GM18507 (cell line): ENCODE results near the gene PCNX1.

Source experiments
- DNase-seq: peaks from one replicate; pipeline ENCODE4 v3.0.0; 2011; ENCODE audit warnings: low read depth; ENCODE audit not compliant: insufficient read length; ENCODE audit errors: extremely low spot score
- FAIRE-seq: peaks from 2 replicates; lab custom pipeline; 2011; peaks lifted over from hg19 to GRCh38; lab: Jason Lieb, UNC

The PCNX1 gene

DNA sequence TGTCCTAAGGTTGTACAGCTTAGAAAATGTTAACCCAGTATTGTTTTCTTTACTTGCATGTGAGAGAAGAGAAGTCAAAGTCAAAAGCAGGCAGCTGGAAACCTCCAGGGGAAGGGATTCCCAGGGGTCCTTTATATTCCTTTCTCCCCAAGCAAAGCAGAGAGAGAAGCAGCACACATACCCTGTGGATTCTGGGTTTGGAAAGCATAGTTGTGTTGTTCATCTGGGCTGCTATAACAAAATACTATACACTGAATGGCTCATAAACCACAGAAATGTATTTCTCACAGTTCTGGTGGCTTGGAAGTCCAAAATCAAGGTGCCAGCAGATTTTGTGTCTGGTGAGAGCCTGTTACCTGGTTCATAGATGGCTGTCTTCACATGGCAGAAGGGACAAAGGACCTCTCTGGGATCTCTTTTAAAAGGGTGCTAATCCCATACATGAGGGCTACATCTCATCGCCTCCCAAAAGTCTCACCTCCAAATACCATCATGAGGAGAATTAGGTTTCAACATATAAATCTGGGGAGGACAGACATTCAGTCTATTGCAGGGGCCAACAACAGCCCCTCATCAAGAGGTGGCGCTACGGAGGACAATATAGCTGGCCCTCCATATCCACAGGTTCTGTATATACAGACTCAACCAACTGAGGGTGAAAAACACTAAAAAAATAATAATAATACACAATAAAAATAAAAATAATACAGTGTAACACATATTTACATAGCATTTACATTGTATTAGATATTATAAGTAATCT, 19.3 kb upstream of the PCNX1 start:
- DNase-seq (no peak), FAIRE-seq (no peak)

DNA sequence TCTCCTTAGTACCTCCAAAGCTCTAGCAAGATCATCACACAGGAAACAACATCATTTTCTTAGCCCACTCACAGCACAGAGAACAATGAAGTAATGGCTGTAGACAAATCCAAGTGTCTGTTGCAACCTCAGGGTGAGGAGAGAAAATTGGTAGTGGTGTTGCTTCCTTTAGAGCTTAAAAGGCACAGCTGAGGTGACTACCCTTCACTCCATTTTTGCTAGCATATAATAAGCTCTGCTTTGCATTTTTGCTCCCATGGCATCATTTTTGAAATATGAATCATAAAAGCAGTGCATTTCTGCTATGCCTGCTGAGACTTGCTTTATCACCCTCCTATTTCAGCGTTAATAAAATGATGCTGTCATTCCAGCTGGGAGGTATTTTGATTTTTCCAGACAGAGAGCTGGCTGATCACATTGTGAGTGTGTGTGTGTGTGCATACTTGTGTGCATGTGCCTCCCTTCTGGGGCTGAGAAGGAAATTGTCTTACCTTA, 18.5 kb upstream of the PCNX1 start:
- DNase-seq (no peak), FAIRE-seq (peak; percentile 26)

DNA sequence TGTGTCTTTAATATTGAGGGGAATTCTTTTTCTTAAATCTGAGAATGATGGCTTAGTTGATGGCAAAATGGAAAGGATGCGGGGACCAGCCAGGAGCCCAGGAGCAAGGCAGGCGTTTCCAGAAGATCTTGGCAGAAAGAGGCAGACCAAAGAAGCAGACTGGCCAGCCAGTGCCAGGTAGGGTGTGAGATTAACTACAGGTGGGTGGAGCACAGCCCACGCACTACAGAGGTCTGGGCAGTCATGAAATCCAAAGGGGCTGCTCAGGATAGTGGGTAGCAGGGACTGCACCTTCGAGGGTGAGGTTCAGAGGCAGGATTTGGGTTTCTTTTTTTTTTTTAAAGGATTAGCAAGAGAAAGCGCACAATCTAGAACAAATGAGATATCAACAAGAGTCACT, 17.7 kb upstream of the PCNX1 start:
- DNase-seq (no peak), FAIRE-seq (no peak)

DNA sequence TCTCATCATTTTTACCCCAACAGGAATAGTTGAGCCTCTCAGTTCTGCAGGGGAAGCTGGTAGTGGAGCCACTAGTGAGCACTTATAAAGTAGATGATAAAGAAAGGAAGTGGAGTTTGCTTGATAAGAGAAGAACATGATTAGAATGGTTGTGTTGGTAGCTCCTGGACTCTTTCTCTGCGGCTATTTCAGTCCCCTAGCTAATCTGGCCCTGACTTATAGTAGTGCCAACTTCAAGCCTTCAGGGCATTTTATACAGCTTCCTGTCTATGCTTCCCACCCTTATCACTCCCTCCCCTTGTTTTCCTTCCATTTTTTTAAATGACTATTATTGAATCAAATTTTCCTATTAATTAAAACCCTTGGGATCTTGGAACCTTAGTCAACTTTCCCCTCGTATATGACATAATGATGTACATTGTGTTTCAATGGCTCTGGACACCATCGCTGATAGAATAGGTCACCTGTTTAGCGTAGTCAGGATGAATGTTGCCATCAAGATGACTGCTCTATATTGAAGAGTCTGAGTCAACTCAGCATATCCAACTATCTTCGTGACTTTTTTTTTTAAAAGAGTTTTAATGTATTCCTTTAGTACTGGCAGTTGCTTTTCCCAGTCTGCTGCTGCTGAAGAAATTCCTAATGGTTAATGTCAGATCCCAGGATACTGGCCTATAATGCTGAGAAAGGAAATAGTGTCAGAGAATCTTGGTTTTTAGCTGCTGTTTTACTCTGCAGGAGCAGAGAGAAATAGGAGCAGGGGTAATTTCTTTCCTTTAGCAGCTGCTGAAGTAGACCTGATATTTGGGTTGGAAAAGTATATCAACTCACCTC, 16.2 kb upstream of the PCNX1 start:
- no peak for FAIRE-seq

DNA sequence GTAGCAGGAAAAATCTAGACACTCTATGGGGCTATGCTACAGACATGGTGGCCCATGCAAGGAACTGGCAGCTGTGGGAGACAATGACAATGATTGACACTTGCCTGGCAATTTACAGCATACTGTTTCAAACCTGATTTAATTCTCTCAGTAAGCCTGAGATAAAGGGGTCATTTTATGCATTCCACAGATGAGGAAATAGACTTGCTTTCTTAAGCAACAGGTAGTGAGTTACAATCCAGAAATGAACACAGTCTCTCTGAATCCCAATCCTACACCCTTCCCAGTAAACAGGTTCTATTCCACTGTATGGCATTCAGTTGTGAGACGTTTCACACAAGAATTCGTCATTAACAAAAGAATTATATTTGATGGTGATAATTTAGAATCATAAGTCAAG, 15.5 kb upstream of the PCNX1 start:
- FAIRE-seq (no peak), DNase-seq (no peak)

More for the DNA sequence above, 16.2 kb upstream of the PCNX1 start:
- no peak for DNase-seq

DNA sequence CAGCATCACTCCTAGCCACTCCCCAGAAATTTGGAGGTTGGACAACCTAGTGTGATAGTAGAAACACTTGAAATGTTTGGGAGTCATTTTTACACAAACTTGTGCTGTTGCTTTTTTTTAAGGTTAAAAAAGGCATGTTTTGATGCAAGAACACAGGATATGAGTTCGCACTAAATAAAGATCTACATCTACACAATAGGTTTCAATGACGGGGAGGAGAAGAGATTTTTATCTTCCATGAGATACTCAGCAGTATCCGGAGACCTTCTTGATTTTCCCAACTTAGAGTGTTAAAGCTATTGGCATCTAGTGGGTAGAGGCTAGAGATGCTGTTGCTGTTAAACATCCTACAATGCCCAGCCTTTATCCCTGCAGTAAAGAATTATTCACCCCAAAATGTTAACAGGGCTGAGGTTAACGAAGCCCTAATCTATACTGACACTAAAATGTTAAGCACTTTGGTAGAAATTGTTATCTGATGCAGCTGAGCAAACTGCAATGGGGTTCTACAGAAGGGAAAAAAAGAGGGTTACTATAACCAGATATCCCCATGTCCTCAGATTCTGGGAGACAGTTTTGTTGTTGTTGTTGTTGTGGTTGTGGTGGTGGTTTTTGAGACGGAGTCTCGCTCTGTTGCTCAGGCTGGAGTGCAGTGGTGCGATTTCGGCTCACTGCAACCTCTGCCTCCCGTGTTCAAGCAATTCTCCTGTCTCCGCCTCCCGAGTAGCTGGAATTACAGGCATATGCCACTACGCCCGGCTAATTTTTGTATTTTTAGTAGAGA, 14.0 kb upstream of the PCNX1 start:
- no peak for FAIRE-seq
- no peak for DNase-seq

DNA sequence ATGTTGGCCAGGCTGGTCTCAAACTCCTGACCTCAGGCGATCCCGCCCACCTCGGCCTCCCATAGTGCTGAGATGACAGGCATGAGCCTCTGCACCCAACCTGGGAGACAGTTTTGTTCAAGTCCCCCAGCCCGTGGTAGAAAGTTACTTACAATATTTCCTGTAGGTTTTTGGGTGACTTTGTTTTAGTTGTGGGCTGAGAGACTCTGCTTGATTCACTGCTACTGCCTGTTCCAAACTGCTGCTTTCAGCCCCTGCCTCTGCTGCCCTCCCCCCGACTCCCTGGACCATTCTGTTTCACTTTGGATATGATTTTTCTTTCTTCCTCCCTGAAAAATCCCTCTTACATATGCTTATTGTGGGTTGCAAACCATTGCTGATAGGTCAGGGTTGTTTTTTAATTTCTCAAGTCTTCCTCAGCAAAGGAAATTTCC, 13.4 kb upstream of the PCNX1 start:
- no peak for DNase-seq
- peak; percentile 56 for FAIRE-seq

DNA sequence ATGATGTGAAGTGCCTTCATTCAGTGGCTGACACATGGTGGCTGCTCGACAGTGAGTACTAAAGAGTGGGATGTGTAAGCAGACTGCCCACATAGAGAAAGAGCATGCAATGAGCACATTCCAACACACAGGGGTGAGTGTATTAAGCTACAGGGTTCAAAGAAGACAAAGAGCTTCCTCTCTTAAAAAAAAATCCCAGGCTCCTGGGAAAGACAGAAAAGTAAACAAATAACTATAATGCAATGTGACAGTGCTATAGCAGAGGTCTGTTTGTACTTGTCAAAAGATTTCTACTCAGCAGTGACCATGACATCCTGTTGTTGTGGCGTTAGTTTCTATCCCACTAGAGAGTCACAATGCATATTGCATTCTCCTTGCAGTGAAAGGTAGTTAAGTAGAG, 12.4 kb upstream of the PCNX1 start:
- DNase-seq (no peak), FAIRE-seq (no peak)

DNA sequence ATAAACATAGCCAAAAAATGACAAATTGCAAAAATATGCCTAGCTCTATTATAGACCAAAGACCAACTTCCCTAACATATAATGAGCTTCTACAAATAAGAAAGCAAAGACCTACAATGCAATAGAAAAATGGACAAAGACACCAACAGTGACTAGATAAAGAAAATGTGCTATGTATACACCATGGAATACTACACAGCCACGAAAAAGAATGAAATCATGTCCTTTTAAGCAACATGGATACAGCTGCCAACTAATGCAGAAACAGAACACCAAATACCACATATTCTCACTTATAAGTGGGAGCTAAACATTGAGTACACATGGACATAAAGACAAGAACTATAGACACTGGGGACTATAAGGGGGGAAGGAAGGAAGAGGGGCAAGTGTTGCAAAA, 10.9 kb upstream of the PCNX1 start:
- DNase-seq (no peak), FAIRE-seq (no peak)

DNA sequence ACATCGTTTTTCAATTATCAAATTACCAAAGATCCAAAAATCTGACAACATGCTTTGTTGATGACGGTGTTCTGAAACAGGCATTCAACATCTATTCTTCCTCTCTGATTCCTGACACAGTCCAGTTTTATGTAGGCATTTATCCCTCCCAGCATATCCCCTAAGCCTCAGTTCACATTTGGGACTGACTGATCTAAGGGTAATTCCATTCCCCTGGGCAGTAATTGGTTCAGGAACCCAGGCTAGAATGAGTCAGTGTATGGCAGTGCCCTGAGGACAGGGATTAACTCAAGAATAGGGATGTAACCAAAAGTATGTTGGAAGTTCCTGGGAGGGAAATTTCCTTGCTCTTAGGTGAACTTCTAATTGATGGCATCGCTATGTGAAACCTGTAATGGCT, 10.3 kb upstream of the PCNX1 start:
- DNase-seq: no peak
- no peak for FAIRE-seq

DNA sequence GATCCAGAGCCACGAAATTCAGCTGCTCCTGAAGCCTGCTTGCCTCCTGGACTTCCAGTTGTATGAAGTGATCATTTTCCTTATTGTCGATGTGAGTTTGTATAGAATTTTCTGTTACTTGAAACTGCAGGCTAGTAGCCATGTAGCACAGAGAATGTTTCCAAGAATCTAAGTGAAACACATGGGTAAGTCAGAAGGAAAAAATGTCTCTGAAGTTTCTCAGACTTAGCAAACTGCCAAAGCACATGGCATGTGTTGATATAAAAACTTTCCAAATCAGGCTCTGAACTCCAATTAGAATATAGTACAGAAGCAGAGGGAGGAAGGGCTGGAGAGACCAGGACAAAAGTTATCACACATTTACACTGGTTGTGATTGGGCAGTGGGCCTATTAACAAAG, 9.8 kb upstream of the PCNX1 start:
- no peak for FAIRE-seq
- no peak for DNase-seq

DNA sequence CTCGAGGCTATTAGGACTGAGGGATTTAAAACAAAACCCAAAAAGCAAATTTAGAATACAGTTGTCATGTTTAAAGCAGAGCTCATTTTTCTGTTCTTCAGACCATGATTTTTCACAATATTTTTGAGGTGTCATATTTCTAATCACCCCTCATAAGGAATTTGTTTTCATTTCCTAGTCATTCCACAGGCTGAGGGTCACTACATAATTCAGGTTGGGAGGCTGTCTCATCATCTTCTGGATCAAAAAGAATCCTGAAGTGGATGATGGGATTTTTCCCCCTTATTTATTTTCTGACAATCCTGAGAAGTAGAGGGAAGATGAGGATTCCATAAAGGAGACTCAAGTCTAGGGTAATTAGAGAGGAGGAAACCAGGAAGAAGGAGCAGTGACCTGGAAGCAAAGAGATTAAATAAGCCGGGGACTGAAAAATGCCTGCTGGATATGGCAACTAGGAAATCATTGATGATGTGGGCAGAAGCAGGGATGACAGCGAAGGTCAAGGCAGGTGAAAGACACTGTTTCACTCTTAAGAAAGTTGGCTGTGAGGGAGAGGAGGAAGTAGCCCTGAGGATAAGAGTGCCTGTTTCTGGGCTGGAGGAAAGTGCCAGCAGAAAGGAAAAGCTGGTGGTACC, 9.0 kb upstream of the PCNX1 start:
- DNase-seq: no peak
- no peak for FAIRE-seq

DNA sequence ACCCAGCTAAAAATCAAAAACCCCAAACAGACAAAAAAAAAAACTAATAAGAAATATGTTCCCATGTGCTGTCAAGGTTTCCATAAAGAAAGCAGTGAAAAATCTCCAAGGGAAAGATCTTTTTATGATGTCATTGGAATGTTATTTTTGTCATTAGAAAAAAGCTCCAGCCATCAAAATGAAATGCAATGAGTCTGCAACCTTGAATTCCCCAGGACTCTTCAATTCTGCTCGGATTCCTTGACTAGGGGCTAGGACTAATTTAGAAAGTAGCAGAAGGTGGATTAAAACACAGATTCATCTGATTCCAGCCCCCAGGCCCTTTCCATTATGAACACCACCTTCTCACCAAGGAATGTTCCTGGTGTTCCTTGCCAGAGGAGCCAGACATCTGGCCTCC, 6.0 kb upstream of the PCNX1 start:
- no peak for FAIRE-seq
- no peak for DNase-seq

DNA sequence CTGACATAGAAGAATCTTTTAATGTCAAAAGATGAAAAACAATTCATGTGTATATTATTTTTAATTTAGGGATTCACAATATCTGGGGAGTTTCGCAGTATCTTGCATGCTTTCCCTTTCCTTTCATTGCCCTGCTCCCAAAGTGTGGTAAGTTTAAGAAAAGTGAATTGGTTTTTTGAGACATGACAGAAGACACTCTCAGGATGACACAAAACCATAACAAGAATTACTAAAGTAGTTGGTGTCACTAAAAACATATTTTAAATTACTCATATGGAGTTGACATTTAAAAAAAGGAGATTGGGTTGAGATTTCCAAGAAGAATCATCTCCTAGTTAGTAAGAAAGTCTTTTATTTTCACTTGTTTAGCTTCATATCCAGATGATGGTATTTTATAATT, 5.1 kb upstream of the PCNX1 start:
- DNase-seq (no peak), FAIRE-seq (no peak)

DNA sequence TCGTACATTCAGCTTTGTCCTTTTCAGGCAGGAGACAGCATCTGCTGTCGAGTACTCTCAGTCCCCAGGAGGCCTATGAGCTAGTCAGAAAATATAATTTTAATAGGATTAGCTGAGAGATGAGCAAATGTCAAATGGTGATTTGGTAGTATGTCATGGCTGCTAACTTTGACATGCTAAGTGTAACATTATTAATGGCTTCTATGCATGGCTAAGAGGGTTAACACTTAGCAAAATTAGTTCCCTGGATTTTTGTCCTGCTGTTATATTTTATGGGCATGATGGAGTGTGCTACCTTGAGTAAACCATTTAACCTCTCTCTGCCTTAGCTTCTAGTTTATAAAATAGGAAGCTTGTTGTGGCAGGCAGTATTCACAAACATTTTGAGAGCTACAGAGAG, 2.9 kb upstream of the PCNX1 start:
- DNase-seq (no peak), FAIRE-seq (no peak)

DNA sequence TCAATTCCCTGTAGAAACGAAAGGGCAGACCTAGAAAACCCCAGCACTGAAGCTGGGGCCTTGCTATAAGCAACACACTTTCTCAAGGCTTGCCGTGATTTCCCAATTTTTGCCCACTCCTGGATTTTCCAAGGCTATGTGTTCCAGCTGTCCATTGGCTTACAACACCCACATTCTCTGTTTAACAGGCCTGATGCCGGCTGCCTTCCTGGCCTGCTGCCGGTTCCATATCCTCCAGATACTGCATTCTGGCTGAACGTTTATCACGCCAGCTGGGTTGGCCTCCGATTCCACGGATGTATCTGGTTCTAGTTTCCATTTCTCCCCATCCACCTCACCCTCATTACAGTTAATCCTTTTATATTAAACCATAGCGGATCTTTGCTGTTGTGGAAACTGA, 2.0 kb upstream of the PCNX1 start:
- DNase-seq: no peak
- no peak for FAIRE-seq

DNA sequence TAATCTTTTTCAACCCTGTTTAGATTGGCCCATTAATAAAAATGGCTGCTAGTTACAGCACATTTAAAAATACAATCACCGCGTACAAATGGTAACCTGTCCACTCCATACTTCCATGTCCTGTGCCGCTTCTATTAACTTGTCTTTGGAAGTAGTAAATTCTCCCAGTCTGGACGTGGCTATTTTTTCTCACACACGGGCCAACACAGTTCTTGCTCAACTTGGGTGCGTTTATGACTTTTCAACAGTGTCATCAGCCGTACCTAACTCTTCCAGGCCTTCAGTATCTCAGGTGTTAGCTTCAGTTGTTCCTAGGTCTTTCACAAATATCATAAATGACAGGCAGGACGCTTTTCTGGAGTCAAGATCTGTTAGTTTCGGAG, 475 bp upstream of the PCNX1 start:
- no peak for FAIRE-seq
- no peak for DNase-seq

DNA sequence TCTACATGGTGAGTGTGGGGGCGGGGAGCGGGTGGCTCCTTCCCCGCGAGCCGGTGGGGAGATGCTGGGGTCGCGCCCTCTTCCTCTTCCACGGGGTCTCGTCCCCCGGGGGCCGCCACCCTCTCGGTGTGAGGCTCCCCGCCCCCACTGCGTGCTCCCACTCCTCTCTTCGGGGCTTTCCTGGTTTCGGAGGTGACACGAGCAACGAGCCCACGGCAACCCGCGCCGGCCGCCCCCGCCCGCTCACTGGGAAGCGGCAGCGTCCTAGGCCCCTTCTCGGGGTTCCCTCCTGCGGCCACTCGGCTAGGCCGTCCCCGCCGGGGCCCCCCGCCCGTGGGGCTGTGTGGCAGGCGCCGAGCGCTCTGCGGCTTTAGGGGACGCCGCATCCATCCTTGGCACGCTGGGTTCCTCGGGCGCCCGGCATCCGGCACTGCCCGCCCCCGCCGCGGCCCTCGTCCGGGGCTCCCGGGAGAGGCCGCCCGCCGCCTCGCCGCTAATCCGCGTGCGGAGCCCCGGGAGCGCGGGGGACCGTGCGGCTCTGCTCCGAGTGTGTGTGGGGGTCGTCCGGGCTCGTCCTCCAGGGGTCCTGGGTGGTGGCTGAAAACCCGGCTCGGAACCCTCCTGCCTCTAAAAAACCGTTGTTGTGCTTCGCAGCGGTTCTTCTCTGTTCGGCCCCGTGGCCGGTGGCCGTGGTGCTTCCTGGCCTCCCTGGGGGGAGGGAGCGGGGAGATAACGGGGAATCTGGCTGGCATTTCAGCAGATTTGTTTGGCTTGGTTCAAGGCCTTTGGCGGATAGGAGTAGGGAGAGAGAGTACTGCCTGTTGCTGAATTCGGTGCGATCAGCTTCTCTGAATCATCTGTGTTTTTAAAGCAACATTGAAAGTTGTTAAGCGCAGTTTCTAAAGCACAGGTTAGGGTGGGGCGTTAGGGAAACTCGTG, 1.0 kb downstream of the PCNX1 start:
- DNase-seq (no peak), FAIRE-seq (peak; percentile 91)
